BE2C (cell line): ENCODE measurements around the gene LMNB1.
A peak's percentile ranks its signal among the peaks of the same experiment; 100 is the strongest.

Experiments
- DNase-seq: peaks from one replicate; pipeline ENCODE4 v3.0.0-alpha.2; 2020
- H3K27me3 ChIP-seq: fragments of 250-450 bp; sonication (Bioruptor Pico); 2 replicates; pipeline ENCODE4 v1.5.1; 2020; ENCODE audit warnings: mild to moderate bottlenecking
- H3K36me3 ChIP-seq: fragments of 250-450 bp; sonication (Bioruptor Pico); 2 replicates; pipeline ENCODE4 v1.5.1; 2020; ENCODE audit warnings: mild to moderate bottlenecking
- H3K4me1 ChIP-seq: fragments of 250-450 bp; sonication (Bioruptor Pico); 2 replicates; pipeline ENCODE4 v1.5.1; 2020
- H3K4me3 ChIP-seq: 2 replicates; pipeline ENCODE4 v1.5.1; 2011; ENCODE audit warnings: low read depth, low read length
- H3K9me3 ChIP-seq: fragments of 250-450 bp; sonication (Bioruptor Pico); 2 replicates; pipeline ENCODE4 v1.5.1; 2020
- TF ChIP-seq, protein P1 (sequence below): IDR thresholded peaks from 2 replicates; pipeline ENCODE4 v1.5.1; 2012; ENCODE audit warnings: mild to moderate bottlenecking, low read depth, low read length

The LMNB1 gene

DNA sequence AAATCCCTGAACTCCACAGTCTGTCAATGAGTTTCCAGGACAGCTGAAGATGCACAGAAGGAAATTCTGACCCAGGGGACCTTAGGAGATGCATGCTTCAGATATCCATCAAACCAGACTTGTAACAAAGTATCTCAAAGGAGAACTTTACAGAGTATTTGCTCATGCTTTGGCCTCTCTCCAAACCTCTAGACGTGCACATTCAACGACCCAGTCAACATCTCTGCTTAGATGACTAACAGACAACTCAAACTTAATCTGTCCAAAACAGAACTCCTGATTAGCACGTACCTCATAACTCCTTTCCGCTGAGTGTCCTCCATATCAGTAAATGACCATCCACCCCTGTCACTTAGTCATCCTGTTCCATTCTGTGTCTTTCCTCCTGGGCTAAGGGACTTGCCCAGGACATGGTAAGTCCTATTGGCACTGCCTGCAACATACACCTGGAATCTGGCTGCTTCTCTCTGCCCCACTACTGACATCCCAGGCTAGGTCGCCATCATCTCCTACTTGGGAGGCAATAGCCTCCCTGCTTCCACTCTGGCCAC, 107.4 kb downstream of the LMNB1 start:
- Histone ChIP-seq H3K4me1 (peaks cover 23% of the 10 kb centered on the region), H3K36me3 (no peaks in the 10 kb centered on the region), H3K27me3 (no peaks in the 10 kb centered on the region), H3K9me3 (no peaks in the 10 kb centered on the region), H3K4me3 (no peak overlapping the region)
- DNase-seq, result peak; percentile 36
- TF ChIP-seq, protein P1, sequence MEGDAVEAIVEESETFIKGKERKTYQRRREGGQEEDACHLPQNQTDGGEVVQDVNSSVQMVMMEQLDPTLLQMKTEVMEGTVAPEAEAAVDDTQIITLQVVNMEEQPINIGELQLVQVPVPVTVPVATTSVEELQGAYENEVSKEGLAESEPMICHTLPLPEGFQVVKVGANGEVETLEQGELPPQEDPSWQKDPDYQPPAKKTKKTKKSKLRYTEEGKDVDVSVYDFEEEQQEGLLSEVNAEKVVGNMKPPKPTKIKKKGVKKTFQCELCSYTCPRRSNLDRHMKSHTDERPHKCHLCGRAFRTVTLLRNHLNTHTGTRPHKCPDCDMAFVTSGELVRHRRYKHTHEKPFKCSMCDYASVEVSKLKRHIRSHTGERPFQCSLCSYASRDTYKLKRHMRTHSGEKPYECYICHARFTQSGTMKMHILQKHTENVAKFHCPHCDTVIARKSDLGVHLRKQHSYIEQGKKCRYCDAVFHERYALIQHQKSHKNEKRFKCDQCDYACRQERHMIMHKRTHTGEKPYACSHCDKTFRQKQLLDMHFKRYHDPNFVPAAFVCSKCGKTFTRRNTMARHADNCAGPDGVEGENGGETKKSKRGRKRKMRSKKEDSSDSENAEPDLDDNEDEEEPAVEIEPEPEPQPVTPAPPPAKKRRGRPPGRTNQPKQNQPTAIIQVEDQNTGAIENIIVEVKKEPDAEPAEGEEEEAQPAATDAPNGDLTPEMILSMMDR, result no peak
